Glomerular visceral epithelial cell (primary cell): ENCODE data around the gene OGFOD2.

ENCODE experiments used
- DNase-seq: peaks from one replicate; pipeline ENCODE4 v3.0.0-alpha.2; 2016; ENCODE audit errors: extremely low spot score

The OGFOD2 gene

GRCh38 chr12:122989225-122989839 lies 14.3 kb downstream of the OGFOD2 start:
- no peak for DNase-seq

DNA sequence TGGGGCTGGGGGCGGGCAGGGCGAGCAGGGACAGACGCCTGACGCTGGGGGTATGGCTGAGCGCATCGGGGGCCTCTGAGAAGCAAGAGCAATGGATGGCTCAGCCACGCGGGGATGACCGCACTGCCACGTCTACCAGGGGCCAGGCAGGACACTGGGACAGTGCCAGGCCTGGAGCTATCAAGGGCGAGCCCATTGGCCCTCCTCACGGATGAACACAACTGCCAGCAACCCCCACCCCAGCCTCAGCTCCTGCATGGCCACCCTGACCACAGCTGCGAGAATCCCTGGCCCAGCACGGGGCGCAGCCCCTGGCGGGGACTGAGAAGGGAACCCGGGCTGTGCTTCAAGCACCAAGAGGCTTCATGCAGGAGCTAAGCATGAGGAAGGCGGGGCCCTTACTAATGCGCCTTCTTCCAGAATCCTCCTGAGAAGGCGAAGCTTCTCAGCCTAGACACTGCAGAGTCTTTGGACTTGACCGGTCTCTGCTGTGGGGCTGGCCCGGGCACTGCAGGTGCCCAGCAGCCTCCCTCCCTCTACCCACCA lies 14.9 kb downstream of the OGFOD2 start:
- DNase-seq = no peak

DNA sequence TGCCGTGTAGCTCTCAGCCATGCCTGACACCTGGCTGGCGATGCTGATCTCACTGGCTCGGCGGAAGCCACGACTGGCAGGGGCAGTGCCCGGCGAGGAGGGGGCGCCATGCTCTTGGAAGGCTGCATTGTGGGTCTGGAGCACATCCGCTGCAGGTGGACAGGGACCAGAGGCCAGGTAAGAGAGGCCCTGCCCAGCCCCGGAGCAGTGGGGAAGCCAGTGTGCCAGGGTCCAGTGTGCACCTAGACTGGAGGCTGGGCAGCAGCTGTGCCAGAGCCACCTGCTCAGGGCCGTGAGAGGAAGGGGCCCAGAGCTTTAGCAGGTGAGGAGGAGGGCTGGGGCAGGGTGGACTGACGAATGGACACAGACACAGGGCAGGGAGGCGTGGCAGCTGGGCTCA lies 15.5 kb downstream of the OGFOD2 start:
- no peak for DNase-seq

DNA sequence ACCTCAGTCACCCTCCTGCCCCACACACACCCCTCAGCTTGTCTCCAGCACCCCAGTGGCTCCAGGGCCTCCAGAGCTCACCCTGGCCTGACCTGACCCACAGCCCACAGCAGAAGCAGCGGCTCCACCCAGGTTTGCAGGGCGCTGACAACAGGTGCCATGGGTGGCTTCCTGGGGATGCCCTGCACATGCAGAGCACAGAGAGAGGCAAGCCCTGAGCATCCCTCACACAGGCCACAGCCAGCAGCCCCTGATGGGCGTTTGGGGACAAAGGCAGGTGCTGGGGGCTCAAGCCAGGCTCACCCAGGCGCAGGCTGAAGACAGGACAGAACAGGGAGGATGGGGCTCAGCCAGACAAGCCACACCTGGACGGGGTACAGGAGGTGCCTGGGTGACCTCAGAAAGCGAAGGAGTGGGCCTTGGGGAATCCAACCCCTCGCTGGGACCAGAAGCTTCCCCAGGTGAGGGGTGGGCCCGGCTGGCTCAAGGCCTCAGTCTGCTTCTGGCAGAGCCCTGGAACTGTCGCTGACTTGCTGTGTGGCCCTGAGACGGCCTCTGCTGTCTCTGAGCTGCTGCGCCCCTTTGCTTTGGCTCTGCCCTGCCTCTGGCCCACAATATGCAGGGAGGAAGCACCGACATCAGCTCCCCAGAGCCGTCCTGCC lies 16.0 kb downstream of the OGFOD2 start:
- DNase-seq = no peak

GRCh38 chr12:122991623-122992275 lies 16.7 kb downstream of the OGFOD2 start:
- DNase-seq = no peak

DNA sequence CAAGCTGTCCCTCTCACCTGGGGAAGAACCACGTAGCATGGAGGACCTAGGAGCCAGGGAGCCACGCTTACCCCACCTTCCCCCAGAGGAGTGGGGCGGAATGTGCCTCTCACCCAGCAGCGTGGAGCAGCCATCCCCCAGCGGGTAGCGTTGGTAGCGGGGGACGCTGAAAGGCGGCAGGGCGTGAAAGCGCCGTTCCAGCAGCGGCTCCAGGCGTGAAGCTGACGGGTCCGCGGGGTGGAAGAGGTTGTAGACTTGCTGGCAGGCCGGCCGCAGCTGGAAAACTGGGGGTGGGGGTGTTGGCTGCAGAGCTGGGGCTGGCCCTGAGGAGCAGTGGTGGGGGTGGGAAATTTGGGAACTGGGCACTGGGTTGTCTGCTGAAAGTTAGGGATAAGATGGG lies 17.3 kb downstream of the OGFOD2 start:
- DNase-seq = no peak

- no peak for DNase-seq
These were observed 19.2 kb downstream of the OGFOD2 start for GRCh38 chr12:122994140-122994675.

DNA sequence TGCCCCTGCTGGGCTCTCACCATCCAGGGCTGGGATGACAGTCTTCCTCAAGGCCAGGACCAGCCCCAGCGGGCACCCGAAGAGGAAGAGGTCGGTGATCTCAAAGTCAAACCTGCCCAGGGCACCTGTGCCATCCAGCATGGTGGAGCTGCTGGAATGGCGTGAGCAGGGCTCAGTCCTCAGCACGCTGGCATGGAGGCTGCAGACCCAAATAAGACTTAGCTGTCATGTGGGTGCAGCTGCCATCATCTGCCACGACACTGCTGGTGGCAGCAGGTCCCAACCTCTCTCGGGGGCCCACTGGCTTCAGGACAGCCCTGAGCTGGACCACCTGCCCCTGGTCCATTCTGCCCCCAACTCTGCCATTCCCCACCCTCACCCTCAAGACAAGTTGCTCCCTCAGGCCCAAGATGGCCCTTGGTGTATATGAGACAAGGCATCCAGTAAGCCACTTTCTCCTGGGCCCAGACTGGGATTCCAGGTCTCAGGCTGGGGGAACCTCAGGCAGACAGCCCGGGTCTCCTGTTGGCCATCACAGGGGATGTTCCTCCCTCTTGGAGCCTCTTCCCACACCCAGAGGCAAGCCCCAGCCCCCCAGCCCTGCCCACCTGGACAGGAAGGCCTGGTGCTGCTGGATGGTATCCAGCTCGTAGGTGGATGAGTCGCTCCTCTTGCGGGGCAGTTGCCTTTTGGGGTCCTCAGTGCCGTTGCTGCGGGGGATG lies 19.9 kb downstream of the OGFOD2 start:
- DNase-seq = no peak

GRCh38 chr12:122995503-122996187 lies 20.6 kb downstream of the OGFOD2 start:
- DNase-seq = no peak

DNA sequence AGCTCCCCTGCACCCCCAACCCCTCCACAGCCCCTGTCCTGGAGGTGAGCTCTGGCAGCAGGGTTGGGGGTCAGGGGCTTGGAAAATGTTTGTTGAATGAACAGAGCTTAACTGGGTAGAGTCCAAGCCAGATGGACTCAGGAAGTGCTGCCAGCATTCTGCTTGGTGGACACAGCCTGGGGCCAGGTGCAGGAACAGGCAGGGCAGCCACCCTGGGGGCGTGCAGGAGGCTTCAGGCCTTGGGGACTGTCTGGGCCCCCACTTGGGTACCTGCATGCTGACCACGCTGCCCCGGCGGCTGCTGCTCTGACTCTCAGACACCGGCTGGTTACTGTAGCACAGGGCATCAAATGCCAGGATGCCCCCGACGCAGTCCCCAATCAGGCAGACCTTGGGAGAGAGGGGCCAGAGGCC lies 21.2 kb downstream of the OGFOD2 start:
- DNase-seq = no peak

DNA sequence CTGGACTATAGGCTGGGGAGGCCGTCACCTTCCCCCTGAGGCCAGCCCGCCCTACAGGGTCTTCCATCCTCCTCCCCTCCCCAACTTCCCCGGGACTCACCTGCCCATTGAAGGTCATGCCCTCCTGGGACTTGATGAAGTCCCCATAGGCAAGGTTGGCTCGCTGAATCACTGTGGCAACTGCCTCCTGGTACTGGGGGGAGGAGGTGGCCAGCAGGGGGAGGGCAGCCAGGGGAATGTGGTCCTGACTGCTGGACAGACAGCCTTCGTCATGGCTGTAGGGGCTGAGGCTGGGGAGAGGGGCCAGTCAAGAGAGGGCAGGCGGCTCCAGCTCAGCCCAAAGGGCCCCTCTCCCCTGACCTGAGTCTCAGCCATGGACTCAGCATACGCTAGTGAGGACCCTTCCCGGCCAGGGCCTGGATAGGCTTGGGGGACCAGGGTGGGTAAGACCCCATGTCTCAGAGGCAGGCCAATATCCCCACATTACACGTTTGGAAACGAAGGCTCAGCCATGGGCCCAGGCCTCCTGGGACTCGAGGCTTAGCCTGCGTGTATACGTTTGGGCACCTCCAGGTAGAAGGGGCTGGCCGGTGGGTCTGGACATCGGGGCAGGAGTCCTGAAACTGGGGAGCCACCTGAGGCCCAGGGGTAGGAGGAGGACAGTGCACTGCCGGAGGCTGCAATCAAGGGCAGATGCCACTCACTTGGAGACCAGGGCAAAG lies 21.7 kb downstream of the OGFOD2 start:
- DNase-seq = no peak

DNA sequence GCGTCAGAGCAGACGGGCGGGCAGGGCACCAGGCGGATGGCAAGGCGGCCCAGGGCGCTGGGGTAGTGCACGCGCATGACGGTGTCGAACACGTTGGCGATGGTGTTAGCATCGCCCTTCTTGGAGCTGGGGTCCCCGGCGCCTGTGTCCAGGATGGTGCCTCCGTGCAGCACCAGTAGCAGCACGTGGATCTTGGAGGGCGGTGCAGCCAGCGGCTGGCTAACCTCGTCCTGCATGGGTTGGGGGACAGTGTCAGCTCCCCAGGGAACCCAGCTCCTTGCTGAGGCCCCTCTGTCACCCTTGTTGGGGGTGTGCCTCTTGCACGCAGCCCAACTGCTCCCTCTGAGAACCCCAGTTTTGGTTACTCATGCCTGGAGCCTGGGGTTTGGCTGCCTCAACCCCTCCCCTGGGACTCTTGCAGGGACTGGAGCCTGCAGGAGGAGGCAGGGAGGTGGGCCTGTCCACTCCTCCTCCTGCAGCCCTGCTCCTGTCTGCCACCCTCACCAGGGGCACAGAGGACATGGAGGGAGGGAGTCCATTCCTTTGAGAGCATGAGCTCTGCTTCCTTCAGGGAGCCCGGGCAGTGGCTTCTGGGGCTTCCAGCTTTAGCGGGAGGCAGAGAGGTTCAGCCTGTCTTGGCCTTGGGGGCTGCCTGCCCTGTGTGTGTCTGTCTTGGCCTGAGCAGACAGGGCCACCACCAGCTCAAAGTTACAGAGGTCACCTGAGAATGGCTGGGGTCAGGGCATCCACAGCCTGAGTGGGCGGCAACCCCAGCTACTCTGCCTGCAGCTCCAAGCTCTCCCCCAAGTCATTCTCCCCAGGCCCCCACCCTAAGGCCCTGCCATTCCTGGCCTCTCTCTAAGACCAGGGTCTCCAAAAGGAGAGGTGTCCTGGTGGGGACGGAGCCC lies 22.6 kb downstream of the OGFOD2 start:
- DNase-seq = no peak

- DNase-seq = no peak
These were observed 23.3 kb downstream of the OGFOD2 start for GRCh38 chr12:122998316-122998715.

DNA sequence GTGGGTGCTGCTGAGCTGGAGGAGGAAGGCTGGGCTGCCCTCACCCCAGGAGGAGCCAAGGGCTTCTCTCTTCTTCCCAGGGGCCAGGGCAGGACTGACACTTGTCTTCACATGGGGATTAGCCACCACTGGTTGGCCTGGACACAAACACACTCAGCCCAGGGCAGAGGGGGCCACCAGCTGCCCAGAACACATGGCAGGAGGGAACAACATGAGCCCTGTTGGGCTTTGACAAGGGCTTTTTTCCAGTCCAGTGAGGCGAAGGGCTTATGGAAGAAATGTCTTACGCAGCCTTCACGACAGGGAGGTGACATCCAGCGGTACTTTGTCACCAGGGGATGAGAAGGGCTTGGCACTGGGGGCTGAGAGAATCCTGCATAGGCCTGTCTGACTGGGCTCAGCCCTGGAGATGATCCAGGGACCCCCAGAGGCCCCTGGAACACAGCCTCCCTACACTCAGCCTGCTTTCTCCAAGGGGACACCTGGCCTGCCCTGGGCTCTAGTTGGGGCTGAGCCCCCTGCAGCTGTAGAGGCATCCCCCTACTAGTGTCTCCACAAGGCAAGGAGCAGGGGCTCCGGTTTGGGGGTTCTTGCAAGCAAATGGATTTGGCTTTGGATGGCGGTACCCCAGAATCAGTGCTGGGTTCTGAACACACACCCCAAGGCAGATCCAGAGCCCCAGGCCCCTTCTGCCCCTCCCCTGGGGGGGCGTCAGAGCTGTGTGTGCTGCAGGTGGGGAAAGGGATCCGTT lies 24.3 kb downstream of the OGFOD2 start:
- no peak for DNase-seq

GRCh38 chr12:122999986-123000420 lies 25.0 kb downstream of the OGFOD2 start:
- DNase-seq = no peak

DNA sequence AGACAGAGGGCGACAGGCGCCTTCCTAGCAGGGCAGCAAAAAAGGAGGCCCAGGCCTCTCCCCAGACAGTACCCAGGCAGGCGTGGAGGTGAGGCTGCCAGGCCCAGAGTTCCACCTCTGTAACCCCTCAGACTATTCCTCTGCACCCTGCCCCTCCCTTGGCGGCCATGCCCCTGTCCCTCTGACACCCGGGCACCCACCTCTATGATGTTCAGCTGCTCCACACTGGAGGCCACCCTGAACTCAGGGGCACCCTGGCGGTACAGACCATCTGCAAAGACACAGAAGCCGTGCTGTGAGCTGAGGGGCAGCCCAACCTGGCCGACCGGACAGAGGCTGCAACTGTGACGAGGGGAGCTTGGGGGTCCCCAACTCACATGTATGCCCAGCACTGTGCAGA lies 25.5 kb downstream of the OGFOD2 start:
- no peak for DNase-seq

DNA sequence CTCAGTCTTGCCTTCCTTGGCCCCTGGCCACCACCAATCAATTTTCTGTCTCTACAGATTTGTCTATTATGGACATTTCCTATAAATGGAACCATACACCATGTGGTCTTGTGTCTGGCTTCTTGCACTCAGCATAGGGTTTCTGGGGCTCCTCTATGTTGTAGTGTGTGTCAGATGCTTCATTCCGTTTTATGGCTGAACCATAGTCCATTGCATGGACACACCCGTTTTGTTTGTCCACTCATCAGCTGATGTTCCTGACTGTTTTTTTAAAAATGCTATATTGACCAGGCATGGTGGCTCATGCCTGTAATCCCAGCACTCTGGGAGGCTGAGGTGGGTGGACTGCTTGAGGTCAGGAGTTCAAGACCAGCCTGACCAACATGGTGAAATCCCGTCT lies 26.4 kb downstream of the OGFOD2 start:
- no peak for DNase-seq

- DNase-seq = no peak
These were observed 28.2 kb downstream of the OGFOD2 start for GRCh38 chr12:123003257-123003656.

DNA sequence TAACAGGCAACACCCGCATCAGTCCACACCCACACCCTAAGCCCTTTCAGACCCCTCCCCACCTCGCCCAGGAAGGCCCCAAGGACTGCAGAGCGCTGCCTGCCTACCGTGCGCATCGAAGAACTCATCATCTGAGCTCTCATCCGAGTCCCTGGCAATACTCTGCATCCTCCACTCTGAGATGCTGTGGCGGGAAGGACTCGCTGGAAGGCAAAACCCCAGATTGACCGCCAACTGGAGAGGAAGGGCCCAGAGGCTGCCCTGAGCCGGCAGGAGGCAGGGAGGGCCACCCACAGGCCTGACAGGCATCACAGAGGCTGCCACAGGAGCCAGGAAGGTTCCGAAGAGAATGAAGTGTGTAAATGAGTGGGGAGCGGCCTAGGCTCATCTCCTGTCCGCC lies 29.2 kb downstream of the OGFOD2 start:
- DNase-seq = no peak
